HL-60 (cell line): ENCODE results near the gene TIMP4.

ENCODE experiments used
- POLR2AphosphoS5 ChIP-seq: IDR thresholded peaks from 2 replicates; pipeline ENCODE4 v1.6.1; 2012; ENCODE audit warnings: low read depth
- TF ChIP-seq, protein P1 (sequence below): IDR thresholded peaks from one replicate; pipeline ENCODE4 v1.5.1; 2011; ENCODE audit warnings: low read length, control low read depth, inconsistent platforms; ENCODE audit not compliant: insufficient read depth

GRCh38 chr3:12185172-12185710 is 26.5 kb upstream of the TIMP4 start:
- TF ChIP-seq POLR2AphosphoS5: no peak
- TF ChIP-seq, protein P1, sequence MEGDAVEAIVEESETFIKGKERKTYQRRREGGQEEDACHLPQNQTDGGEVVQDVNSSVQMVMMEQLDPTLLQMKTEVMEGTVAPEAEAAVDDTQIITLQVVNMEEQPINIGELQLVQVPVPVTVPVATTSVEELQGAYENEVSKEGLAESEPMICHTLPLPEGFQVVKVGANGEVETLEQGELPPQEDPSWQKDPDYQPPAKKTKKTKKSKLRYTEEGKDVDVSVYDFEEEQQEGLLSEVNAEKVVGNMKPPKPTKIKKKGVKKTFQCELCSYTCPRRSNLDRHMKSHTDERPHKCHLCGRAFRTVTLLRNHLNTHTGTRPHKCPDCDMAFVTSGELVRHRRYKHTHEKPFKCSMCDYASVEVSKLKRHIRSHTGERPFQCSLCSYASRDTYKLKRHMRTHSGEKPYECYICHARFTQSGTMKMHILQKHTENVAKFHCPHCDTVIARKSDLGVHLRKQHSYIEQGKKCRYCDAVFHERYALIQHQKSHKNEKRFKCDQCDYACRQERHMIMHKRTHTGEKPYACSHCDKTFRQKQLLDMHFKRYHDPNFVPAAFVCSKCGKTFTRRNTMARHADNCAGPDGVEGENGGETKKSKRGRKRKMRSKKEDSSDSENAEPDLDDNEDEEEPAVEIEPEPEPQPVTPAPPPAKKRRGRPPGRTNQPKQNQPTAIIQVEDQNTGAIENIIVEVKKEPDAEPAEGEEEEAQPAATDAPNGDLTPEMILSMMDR: no peak
